NCI-H226 (cell line): ENCODE results near the gene PAX7.
"Not testable (repeated sequence)": the region's sequence is repeated elsewhere in the genome, so short reads cannot be mapped to it uniquely, and the experiment has no call there.

Source experiments
- DNase-seq: peaks from one replicate; pipeline ENCODE4 v3.0.0-alpha.2; 2015

PAX7 gene

GRCh38 chr1:18667333-18667732, 36.7 kb downstream of the PAX7 start:
- DNase-seq: no peak

- no peak for DNase-seq
Measured at GRCh38 chr1:18668046-18668445, 37.4 kb downstream of the PAX7 start.

GRCh38 chr1:18668750-18669404, 38.2 kb downstream of the PAX7 start:
- peak; percentile 53 for DNase-seq

GRCh38 chr1:18670121-18670867, 39.6 kb downstream of the PAX7 start:
- DNase-seq: no peak

- no peak for DNase-seq
Measured at GRCh38 chr1:18670868-18671225, 40.2 kb downstream of the PAX7 start.

GRCh38 chr1:18673976-18674375, 43.3 kb downstream of the PAX7 start:
- DNase-seq: peak; percentile 35

- no peak for DNase-seq
Measured at GRCh38 chr1:18676332-18676781, 45.7 kb downstream of the PAX7 start.

- peak; percentile 42 for DNase-seq
Measured at GRCh38 chr1:18681423-18681835, 50.8 kb downstream of the PAX7 start.

GRCh38 chr1:18682375-18682774, 51.7 kb downstream of the PAX7 start:
- no peak for DNase-seq

- DNase-seq: no peak
Measured at GRCh38 chr1:18684303-18684702, 53.7 kb downstream of the PAX7 start.

GRCh38 chr1:18686540-18686939, 55.9 kb downstream of the PAX7 start:
- DNase-seq: no peak

GRCh38 chr1:18687273-18687672, 56.6 kb downstream of the PAX7 start:
- DNase-seq: no peak

GRCh38 chr1:18691648-18692047, 61.0 kb downstream of the PAX7 start:
- DNase-seq: no peak

- no peak for DNase-seq
Measured at GRCh38 chr1:18693256-18694098, 62.8 kb downstream of the PAX7 start.

GRCh38 chr1:18694289-18694688, 63.6 kb downstream of the PAX7 start:
- not testable (repeated sequence) for DNase-seq

- DNase-seq: no peak
Measured at GRCh38 chr1:18697541-18697940, 66.9 kb downstream of the PAX7 start.

- no peak for DNase-seq
Measured at GRCh38 chr1:18700530-18700929, 69.9 kb downstream of the PAX7 start.

- no peak for DNase-seq
Measured at GRCh38 chr1:18701183-18701582, 70.5 kb downstream of the PAX7 start.

GRCh38 chr1:18703041-18703621, 72.5 kb downstream of the PAX7 start:
- peak; percentile 26 for DNase-seq

- no peak for DNase-seq
Measured at GRCh38 chr1:18705811-18706210, 75.2 kb downstream of the PAX7 start.

GRCh38 chr1:18707696-18708257, 77.1 kb downstream of the PAX7 start:
- no peak for DNase-seq

- DNase-seq: no peak
Measured at GRCh38 chr1:18710002-18710401, 79.4 kb downstream of the PAX7 start.

- no peak for DNase-seq
Measured at GRCh38 chr1:18711003-18711402, 80.4 kb downstream of the PAX7 start.
